HG03159 (cell line): Measurements from ENCODE around the gene TPST1.

Source experiments
- ATAC-seq: cut with Tn5 transposase; IDR thresholded peaks from one replicate; pipeline ENCODE4 v1.9.1; 2021; ENCODE audit warnings: mild to moderate bottlenecking, moderate library complexity; ENCODE audit not compliant: unreplicated experiment

The TPST1 gene

DNA sequence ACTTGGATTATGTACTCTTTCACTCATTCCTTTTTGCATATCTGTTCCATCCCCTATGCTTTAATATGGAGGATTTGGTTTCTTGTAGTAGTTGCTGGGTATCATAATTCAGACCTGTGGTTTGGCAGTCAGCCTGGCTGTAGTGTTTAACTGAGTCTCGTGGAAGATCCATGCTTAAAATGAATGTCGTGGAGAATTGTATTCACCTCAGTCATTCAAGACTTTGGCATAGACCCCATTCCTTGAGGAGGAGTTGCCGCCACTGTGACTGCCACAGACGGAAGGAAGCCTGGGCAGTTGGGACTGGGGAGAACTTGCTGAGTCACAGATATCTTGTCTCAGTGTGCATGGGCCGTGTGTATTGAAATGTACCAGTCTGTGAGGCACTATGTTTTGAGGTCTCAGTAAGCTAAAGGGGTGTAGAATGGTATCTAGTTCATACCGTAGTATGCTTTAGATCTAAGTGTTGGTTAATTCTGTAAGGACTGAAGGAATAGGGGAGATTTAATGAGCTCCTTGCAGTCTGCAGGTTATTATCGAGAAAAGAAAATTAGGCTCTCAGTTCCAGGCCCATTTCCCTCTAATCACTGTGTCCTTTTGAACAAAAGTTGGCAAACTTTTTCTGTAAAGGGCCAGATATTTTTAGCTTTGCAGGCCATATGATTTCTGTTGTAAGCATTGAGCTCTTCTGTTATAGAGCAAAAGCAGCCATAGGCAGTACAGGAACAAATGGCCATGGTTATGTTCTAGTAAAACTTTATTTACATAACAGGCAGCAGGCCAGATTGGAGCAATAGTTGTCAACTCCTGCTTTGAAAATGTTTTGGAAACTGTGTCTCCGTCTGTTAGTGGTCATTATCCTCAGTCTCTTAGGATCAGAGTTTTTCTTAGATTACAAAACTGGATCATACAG is 76.8 kb downstream of the TPST1 start:
- no peak for ATAC-seq

DNA sequence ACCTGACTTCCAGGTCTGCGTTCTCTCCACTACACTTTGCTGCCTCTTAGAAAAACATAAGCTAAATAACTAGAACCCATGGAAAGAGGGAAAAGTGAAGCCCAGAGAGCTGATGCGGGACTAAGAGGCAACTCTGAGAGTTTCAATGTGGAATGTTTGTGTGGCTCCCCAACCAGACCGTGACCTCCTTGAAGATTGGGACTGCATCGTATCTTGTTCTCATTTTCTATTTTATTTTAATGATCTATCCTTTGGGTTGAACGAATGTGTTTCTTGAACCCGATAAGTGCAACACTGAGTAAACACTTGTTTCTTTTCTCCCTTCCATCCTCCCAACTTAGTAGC is 77.4 kb downstream of the TPST1 start:
- no peak for ATAC-seq

DNA sequence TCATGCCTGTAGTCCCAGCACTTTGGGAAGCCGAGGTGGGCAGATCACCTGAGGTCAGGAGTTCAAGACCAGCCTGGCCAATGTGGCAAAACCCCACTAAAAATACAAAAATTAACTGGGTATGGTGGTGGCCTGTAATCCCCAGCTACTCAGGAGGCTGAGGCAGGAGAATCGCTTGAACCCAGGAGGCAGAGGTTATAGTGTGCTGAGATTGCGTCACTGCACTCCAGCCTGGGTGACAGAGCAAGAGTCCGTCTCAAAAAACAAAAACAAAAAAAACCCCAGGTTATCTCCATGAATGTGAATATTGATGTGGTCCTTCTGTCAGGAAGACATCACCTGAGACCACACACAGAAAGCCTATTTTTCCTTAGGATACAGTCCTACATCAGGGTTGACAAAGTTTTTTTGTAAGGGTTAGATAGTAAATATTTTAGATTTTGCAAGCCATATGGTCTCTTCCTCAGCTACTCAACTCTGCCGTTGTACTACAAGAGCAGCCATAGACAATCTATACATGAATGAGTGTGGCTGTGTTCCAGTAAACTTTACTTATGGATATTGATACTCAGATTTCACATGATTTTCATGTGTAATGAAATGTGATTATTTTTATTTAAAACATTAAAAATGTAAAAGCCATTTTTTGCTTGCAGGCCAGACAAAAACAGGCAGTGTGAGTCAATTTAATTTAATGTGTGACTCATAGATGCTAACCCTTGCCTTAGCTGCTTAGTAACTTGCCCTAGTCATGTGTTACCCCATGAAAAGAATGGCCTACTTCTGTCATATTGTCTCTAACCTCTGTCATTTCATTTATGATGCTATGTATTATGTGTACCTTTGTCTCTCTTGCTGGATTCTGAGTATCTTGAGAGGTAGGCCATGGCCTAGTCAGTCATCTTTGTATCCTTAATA is 78.1 kb downstream of the TPST1 start:
- no peak for ATAC-seq

DNA sequence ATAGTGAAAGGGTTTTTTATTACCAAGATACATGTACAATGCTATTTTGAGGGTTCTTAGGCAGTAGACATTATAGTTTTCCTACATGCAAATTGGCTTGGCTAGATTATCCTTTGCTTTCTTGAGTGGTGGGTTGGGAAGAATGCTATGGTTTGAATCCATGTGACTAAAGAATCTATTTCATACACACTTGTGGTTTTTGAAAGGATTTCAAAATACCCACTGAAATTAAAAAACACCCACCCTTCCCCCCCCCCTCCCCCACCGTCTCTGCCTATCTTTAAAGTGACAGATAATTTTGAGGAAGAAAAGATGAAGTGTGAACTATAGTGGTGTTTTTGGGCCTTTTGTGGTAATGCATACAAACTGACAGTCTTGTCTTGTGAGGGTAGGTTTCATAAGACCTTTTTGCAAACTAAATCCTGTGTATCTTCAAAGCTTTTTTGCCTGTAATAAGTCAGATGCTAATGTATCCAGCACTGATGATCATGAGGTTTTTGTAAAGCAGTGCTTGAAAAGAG is 90.9 kb downstream of the TPST1 start:
- ATAC-seq: no peak

DNA sequence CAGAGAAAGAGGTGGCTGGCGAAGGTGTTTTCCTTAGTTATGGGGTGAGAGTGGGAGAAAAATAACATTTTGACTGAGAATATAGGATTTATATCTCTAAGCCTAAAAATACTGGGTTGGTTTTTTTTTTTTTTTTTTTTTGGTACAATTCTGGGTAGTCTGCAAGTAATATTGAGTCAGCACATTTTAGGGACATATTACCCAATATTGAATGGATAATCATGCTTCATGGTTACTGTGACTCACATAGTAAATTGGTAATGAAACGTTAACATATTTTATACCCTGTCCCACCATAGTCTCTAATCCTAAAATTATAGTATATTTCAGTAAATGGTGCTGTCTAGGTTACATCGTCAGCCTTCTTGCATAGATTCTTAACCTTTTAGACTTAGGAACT is 91.4 kb downstream of the TPST1 start:
- no peak for ATAC-seq

DNA sequence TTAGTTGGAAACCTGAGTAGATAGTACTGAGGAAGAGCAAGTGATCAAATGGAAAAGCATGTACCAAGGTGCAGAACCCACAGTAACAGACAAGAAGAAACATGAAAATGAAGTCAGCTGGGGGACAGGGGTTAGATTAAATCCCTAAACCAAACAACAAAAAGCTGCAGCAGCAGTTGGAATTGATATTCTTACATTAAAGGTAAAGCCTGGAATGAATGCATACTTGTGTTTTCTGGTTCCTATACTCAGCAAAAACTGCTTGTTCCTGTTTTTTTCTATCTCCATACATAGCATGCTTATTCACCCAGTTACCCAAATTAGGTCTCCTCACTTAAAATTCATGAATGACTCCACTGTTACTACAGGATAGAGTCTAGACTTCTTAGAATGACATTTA is 92.4 kb downstream of the TPST1 start:
- ATAC-seq: no peak

DNA sequence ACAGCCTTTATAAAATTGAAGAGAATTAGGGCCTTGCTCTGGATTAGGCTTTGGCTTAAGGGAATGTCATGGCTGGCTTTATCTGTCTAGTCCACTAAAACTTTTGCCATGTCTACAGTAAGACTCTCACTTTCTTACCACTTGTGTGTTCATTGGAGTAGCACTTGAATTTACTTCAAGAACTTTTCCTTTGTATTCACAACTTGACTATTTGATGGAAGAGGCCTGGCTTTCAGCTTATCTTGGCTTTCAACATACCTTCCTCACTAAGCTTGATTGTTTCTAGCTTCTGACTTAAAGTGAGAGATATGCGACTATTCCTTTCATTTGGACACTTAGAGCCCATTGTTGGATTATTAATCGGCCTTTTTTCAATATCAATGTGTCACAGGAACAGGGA is 96.1 kb downstream of the TPST1 start:
- no peak for ATAC-seq

DNA sequence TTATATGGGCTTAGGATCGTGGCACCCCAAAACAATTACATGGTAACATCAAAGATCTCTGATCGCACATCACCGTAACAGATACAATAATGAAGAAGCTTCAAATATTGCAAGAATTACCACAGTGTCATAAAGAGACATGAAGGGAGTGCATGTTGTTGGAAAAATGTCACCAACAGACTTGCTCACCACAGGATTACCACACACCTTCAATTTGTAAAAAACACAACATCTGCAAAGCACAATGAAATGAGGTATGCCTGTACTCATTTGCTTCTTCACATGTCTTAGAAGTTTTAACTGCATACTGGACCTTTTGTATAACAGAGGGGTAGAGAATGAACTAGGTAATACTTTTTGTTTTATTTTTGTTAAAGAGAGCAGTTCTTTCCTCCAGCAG is 96.6 kb downstream of the TPST1 start:
- ATAC-seq: no peak

DNA sequence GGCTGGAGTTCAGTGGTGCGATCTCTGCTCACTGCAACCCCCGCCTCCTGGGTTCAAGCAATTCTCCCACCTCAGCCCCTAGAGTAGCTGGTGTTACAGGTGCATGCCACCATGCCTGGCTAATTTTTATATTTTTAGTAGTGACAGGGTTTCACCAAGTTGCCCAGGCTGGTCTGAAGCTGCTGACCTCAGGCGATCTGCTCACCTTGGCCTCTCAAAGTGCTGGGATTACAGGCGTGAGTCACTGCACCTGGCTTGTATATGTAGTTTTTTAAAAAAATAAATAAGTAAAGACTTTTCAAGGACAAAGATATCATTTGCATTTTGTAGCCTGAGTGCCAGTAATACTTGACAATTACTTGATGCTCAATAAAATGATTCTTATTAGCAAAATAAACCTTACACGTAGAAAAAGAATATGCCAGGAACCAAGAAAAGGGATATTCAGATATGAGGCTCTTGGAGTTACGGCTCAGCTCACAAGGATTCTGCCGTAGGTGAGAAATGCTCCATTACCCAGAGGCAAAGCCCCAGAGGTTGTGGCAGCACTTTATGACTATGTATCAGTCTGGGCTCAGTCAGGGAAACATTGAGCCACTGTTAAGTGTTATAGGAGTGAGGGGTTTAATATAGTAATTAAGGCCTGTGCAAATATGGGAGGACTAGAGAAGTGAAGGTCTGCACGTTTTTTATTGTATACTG is 98.5 kb downstream of the TPST1 start:
- no peak for ATAC-seq

DNA sequence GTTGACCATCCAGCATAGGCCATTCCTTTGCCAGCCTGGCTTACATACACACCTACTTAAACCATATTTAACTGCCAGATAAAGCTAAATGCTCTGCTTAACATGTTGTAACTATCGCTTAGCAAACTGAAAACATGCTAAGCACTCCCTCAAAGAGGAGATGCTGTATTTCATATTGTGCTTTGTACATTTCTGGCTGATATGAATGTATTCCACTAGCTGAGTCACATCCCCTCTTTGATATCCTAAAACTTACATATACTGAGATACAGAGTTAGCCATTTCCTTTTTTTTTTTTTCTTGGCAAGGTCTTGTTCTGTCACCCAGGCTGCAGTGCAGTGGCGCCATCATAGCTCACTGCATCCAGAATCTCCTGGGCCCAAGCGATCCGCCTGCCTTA is 99.4 kb downstream of the TPST1 start:
- ATAC-seq: no peak

DNA sequence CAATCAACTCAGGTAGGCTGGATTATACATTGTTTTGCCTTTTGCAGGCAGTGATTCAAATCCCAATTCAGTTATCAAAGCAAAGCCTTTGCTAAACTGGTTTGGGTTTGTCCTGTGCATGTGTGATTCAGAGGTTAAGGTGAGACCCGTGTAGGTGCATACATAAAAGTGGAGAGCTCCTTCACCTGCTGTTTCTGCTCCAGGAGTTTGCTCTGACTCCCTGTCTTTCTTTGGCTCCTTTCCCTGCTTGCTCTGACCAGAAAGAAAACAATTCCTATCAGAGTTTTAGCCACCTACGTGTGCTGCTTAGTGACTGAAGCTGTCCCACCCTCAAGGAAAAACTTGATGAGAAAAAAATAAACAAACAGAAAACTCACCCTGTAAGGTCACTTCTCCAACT is 101.1 kb downstream of the TPST1 start:
- ATAC-seq: no peak

DNA sequence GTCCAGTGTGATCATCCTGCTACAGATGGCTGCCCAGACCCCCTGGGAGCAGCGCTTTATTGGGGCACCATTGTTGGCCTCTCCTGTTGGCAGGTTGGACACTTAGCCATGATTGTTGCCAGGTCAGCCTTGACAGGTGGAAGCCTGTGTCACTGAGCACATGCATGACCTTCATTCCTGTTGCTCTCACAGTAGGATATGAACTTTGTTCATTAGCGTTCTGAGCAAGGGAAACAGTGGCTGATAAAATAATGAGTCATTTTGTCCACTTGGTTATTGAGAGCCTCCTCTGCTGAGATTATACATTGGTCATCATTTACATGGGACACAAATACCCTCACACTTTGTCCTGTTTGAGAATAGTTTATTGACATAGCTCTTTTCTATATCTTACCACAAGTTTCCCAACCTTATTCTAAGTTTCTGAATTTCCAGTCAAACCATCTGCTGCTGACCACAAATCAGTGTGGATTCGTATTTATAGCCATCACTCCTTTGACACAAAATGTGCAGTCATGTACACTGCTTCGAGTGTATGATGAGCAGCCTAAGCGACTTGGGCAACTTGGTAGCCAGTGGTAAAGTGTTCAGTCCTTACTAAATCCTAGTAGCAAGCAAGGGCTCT is 102.6 kb downstream of the TPST1 start:
- no peak for ATAC-seq

DNA sequence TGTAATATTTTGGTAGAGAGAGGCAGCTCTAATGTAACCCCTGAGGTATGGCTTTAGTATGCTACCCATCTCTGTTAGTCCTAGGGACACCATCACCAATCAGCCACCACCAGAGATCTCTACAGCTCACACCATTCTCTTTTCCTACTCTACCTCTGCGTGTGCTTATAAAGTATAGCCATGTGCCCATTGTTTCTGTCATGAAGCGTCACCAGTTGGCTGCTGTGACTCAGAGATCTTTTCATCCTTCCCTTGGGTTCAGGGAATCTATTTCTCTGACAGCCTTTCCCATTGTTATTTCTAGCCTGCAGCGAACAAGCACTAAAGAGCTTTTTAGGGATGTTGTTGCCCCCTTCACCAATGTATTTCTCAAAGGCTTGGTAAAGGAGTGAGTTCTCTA is 103.3 kb downstream of the TPST1 start:
- no peak for ATAC-seq

DNA sequence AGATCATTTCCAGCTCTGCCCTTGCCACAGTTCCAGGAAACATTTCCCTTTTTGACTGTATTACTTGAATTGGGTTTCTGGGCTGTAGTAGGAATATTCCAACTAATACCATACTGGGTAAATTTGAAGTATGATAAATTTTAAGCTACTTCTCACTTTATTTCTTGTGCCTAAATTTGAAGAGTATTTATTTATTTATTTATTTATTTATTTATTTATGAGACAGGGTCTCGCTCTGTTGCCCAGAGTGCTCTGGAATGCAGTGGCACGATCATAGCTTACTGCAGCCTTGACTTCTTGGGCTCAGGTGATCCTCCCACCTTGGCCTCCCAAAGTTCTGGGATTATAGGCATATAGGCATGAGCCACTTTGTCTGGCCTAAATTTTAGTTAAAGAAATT is 105.5 kb downstream of the TPST1 start:
- ATAC-seq: no peak

DNA sequence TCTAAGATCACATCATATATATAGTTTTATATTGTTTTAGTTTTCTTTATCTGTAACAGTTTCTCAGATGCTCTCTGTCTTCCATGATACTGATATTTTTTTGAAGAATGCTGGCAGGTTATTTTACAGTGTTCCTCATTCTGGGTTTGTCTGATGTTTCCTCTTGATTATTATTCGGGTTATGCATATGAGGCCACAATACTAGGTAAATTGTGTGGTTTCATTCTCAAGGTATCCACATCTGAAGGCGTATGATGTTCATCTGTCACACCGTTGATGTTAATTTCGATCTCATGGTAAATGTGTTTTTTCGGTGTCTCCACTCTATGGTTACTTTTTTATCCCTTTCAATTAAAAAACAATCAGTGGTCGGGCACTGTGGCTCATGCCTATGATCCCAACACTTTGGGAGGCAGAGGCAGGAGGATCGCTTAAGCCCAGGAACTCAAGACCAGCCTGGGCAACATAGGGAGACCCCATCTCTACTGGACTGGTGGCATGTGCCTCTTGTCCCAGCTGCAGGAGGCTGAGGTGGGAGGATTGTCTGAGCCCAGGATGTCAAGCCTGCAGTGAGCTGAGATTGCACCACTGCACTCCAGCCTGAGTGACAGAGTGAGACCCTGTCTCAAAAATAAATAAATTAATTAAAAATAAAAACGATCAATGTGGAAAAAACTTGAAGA is 108.9 kb downstream of the TPST1 start:
- ATAC-seq: no peak

DNA sequence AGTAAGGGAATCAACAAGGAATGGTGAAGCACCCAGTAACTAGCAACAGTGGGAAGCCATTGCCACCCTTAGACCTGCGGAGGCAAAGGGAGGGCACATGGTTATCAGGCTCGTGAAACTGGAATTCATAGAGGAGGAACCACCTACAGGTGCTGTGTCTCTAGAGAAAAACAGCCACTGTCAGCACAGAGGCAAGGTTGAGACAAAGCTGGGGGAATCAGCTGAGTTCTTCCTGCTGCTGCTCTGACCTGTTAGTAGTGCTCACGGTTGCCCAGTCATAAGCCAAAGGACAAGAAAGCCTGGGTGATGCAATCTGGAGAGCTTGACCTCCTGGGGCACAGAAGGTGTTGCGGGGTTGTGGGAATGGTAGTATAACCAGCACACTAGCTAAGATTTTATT is 110.1 kb downstream of the TPST1 start:
- no peak for ATAC-seq

DNA sequence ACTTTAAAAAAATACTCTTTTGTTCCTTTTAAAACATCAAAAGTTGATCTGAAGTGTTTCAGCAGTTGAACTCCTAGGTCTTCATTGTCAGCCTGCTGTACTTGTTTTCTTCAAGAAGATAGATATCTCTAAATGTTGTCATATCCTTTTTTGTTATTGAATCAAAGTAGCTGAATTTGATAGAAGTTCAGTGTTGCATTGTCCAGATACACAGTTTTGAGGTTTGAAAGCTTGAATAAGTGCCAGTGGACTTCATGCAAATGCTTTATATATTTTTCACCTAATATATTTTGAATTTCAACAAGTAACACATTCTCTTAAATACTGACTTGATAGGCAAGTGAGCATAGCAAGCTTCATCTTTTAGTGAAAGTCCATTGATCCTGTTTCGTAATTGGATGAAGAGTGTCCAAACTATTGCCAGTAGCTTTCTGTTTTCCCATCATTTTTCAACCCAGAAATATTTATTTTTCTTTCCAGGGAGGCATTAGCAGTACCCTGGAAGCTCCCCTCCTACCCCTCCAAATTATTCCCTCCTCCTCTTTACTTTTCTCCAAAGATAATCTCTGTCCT is 114.4 kb downstream of the TPST1 start:
- no peak for ATAC-seq

DNA sequence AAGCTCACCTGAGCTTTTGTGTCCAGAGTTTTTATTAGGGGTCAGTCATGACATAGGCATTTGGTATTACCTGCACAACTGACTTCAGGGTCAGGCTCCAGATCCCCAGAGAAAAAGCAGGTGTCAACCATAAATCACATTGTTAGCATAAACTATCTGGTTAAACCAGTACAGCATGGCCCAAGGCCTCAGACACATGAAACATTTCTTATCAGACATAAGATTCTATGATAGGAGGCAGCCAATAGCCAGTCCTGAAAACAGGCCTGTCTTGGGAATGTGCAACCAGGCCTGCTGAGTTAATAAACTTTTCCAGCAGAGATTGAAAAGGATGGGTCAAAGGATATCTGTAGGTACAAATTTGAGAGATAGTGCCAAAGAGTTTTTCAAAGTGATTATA is 116.1 kb downstream of the TPST1 start:
- ATAC-seq: no peak

DNA sequence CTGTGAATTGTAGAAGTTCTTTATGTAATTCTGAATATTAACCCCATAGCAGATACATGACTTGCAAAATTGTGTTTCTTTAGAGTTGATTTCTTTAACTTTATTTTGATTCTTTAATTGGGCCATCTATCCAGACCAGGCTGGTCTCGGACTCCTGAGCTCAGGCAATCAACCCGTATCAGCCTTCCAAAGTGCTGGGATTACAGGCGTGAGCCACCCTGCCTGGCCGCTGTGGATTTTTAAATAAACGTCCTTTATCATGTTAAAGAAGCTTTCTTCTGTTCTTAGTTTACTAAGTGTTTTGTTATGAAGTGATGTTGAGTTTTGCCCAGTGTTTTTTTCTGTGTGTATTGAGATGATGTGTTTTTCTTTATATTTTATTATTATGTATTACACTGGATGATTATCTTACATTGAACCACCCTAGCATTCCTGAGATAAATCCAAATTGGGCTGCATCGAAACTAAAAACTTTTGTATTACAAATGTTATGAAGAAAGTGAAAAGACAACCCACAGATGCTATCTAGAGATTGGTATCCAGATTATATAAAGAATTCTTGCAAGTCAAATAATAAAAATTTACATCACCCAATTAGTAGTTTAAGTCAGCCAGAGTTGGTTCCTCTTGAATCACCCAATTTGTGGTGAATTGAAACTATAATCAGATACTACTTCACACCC is 118.1 kb downstream of the TPST1 start:
- ATAC-seq: no peak
